Thyroid gland (tissue), 4 donors: ENCODE measurements around the gene GLT1D1. TPM values are rescaled to one million over a fixed set of nuclear protein-coding genes. Genes with fewer than 3 reads are reported as not detected.
"Not testable (repeated sequence)": the region's sequence is repeated elsewhere in the genome, so short reads cannot be mapped to it uniquely, and the experiment has no call there.

Experiments
- DNase-seq, 2 donors: peaks; one replicate each; pipeline ENCODE4 v3.0.0-alpha.2; 2019
- H3K27ac ChIP-seq, 3 donors: fragments of 200-600 bp; sonication (generic); 1 replicate in 2 of 3; 2 replicates in 1 of 3; pipeline ENCODE4 v1.5.1; 2016 to 2019; ENCODE audit warnings: mild to moderate bottlenecking in 1 of 3, moderate library complexity in 1 of 3
- H3K27me3 ChIP-seq: fragments of 200-600 bp; sonication (generic); one replicate; pipeline ENCODE4 v1.5.1; 2019
- H3K36me3 ChIP-seq, 2 donors: fragments of 200-600 bp; sonication (generic); one replicate each; pipeline ENCODE4 v1.5.1; 2016 to 2019
- H3K4me1 ChIP-seq, 2 donors: fragments of 200-600 bp; sonication (generic); one replicate each; pipeline ENCODE4 v1.5.1; 2017 to 2019
- H3K4me3 ChIP-seq, 3 donors: fragments of 200-600 bp; sonication (generic); replicated peaks in 1 of 3; 1 replicate in 2 of 3; 2 replicates in 1 of 3; pipeline ENCODE4 v1.5.1; 2016; ENCODE audit warnings: mild to moderate bottlenecking in 1 of 3
- H3K9me3 ChIP-seq: fragments of 200-600 bp; sonication (generic); one replicate; pipeline ENCODE4 v1.5.1; 2017
- CTCF ChIP-seq, 6 experiments: fragments of 200-600 bp in 3 of 6; fragments of 450-650 bp in 3 of 6; sonication (generic) in 3 of 6; IDR thresholded peaks; one replicate each; pipeline ENCODE4 v1.5.1; 2016 to 2019; ENCODE audit warnings: antibody characterized with exemption in 6 of 6, mild to moderate bottlenecking in 2 of 6, inconsistent platforms in 1 of 6, moderate library complexity in 1 of 6
- POLR2A ChIP-seq, 2 donors: fragments of 450-650 bp; IDR thresholded peaks; one replicate each; pipeline ENCODE4 v1.6.1; 2017; ENCODE audit warnings: antibody characterized with exemption in 2 of 2, mild to moderate bottlenecking in 2 of 2, moderate library complexity in 1 of 2
- WGBS, 2 donors: methylation state at CpG; one replicate each; pipeline ENCODE4 v1.1.5; 2017; 5-methylcytosine and 5-hydroxymethylcytosine counted together
- intact Hi-C: fragments of 100-400 bp; cut with DNase I; formaldehyde crosslinking; loops from one replicate; pipeline ENCODE4 v1.15.1; 2023
- total RNA-seq, 4 donors: library from RNA; depleted of rRNA; stranded (reverse); fragments of >200 nt; gene quantifications; one replicate each; pipeline ENCODE4 v1.2.3, GENCODE V29; 2016

Gene GLT1D1
- total RNA-seq, 4 donors from 2014 or later: 0.13 to 2.6 (median 0.45) TPM

GRCh38 chr12:128827724-128828123, 25.6 kb upstream of the GLT1D1 start:
- TF ChIP-seq CTCF (IDR thresholded peaks at IDR 0.05): no peak
- TF ChIP-seq POLR2A (IDR thresholded peaks at IDR 0.05): no peak
- H3K9me3 ChIP-seq: no peaks in the 10 kb centered on the region
- no peaks in the 10 kb centered on the region for H3K36me3 ChIP-seq
- H3K4me3 ChIP-seq: no peak overlapping the region
- no peaks in the 10 kb centered on the region for H3K27me3 ChIP-seq
- intact Hi-C loops: no loop called here
- H3K4me1 ChIP-seq: peaks cover 6 to 10% of the 10 kb centered on the region in 2 donors
- 92 to 100% methylated on average over 2 of the region's 2 CpGs for WGBS, 2 donors
- no peak overlapping the region for H3K27ac ChIP-seq
- DNase-seq: no peak

- TF ChIP-seq POLR2A (IDR thresholded peaks at IDR 0.05) (no peak), CTCF (IDR thresholded peaks at IDR 0.05) (no peak)
- H3K36me3 ChIP-seq: no peaks in the 10 kb centered on the region
- H3K4me3 ChIP-seq: no peak overlapping the region
- no peak overlapping the region for H3K27ac ChIP-seq
- no peak for DNase-seq
- 70 to 83% methylated on average over 8 of the region's 8 CpGs for WGBS, 2 donors
- H3K27me3 ChIP-seq: no peaks in the 10 kb centered on the region
- H3K9me3 ChIP-seq: no peaks in the 10 kb centered on the region
- no peaks in the 10 kb centered on the region for H3K4me1 ChIP-seq
- intact Hi-C loops: no loop called here
These were observed 23.3 kb upstream of the GLT1D1 start for GRCh38 chr12:128829861-128830504.

- no peaks in the 10 kb centered on the region for H3K9me3 ChIP-seq
- DNase-seq: no peak
- WGBS, 2 donors: 76 to 79% methylated on average over 7 of the region's 7 CpGs
- TF ChIP-seq POLR2A (IDR thresholded peaks at IDR 0.05) (no peak), CTCF (IDR thresholded peaks at IDR 0.05) (no peak)
- no peaks in the 10 kb centered on the region for H3K36me3 ChIP-seq
- no peaks in the 10 kb centered on the region for H3K27me3 ChIP-seq
- no peak overlapping the region for H3K27ac ChIP-seq
- intact Hi-C loops: no loop called here
- no peaks in the 10 kb centered on the region for H3K4me1 ChIP-seq
- no peak overlapping the region for H3K4me3 ChIP-seq
These were observed 22.8 kb upstream of the GLT1D1 start for GRCh38 chr12:128830505-128830893.

- no peak overlapping the region for H3K27ac ChIP-seq
- DNase-seq: no peak
- no peaks in the 10 kb centered on the region for H3K9me3 ChIP-seq
- TF ChIP-seq POLR2A (IDR thresholded peaks at IDR 0.05): no peak
- no peak for TF ChIP-seq CTCF (IDR thresholded peaks at IDR 0.05)
- no peaks in the 10 kb centered on the region for H3K36me3 ChIP-seq
- no peak overlapping the region for H3K4me3 ChIP-seq
- H3K27me3 ChIP-seq: no peaks in the 10 kb centered on the region
- no peaks in the 10 kb centered on the region for H3K4me1 ChIP-seq
- 94 to 97% methylated on average over 10 of the region's 10 CpGs for WGBS, 2 donors
- intact Hi-C loops: no loop called here
These were observed 19.9 kb upstream of the GLT1D1 start for GRCh38 chr12:128833418-128833817.

- intact Hi-C loops, H3K36me3 ChIP-seq, H3K9me3 ChIP-seq, H3K4me1 ChIP-seq, H3K4me3 ChIP-seq, H3K27me3 ChIP-seq: not testable (repeated sequence)
- peak; percentile 36 to 52 for DNase-seq
- H3K27ac ChIP-seq: peak overlapping the region in 1 of 3 donors; percentile 38
- 43 to 56% methylated on average over 12 of the region's 12 CpGs for WGBS, 2 donors
These were observed 13.4 kb upstream of the GLT1D1 start for GRCh38 chr12:128839885-128840284.
